H1 (cell line): ENCODE data around the gene PRICKLE2. TPM values are rescaled to one million over a fixed set of nuclear protein-coding genes. Genes with fewer than 3 reads are reported as not detected.

Source experiments
- CTCF ChIA-PET: fragments of 300-600 bp; sonication (Branson Sonifier 250); formaldehyde crosslinking; loops from one replicate; lab custom pipeline; 2021; ENCODE audit not compliant: partially characterized antibody; lab: Charles Lee
- POLR2A ChIA-PET: fragments of 300-600 bp; sonication (Branson Sonifier 250); formaldehyde crosslinking; loops from one replicate; lab custom pipeline; 2021; ENCODE audit warnings: inconsistent platforms; ENCODE audit not compliant: partially characterized antibody; lab: Charles Lee
- DNase-seq, 2 experiments: peaks; one replicate each; pipeline versions ENCODE4 v3.0.0 to v3.0.0-alpha.2; 2010 to 2022; ENCODE audit warnings: low spot score in 2 of 2, low read depth in 1 of 2, mixed read lengths in 1 of 2
- FAIRE-seq: peaks from 2 replicates; lab custom pipeline; 2011; peaks lifted over from hg19 to GRCh38; lab: Jason Lieb, UNC
- H2AFZ ChIP-seq: 2 replicates; pipeline ENCODE4 v1.8.1; 2012; ENCODE audit warnings: low read length, inconsistent platforms
- H2AK5ac ChIP-seq: 2 replicates; pipeline ENCODE4 v1.6.1; 2013; ENCODE audit warnings: low read depth, low read length
- H2BK120ac ChIP-seq: replicated peaks from 2 replicates; pipeline ENCODE3; 2013; ENCODE audit warnings: low read depth, low read length, inconsistent platforms
- H2BK12ac ChIP-seq: 2 replicates; pipeline ENCODE4 v1.6.1; 2013; ENCODE audit warnings: low read depth, low read length
- H2BK15ac ChIP-seq: 2 replicates; pipeline ENCODE4 v1.6.1; 2013; ENCODE audit warnings: low read length
- H2BK20ac ChIP-seq: 2 replicates; pipeline ENCODE4 v1.6.1; 2013; ENCODE audit warnings: low read length
- H2BK5ac ChIP-seq: 2 replicates; pipeline ENCODE4 v1.6.1; 2013; ENCODE audit warnings: low read depth, low read length
- H3K14ac ChIP-seq: 2 replicates; pipeline ENCODE4 v1.6.1; 2013; ENCODE audit warnings: inconsistent platforms; ENCODE audit not compliant: insufficient read length
- H3K18ac ChIP-seq: 2 replicates; pipeline ENCODE4 v1.6.1; 2013; ENCODE audit warnings: low read length; ENCODE audit errors: extremely low read depth
- H3K23ac ChIP-seq: 2 replicates; pipeline ENCODE4 v1.6.1; 2013; ENCODE audit warnings: inconsistent platforms; ENCODE audit not compliant: insufficient read length
- H3K23me2 ChIP-seq: 2 replicates; pipeline ENCODE4 v1.6.1; 2013; ENCODE audit warnings: low read depth, low read length
- H3K27ac ChIP-seq: 2 replicates; pipeline ENCODE4 v1.6.1; 2011; ENCODE audit warnings: low read depth, low read length, inconsistent platforms
- H3K27me3 ChIP-seq, 4 experiments: replicated peaks in 1 of 4; 1 replicate in 1 of 4; 2 replicates in 3 of 4; pipeline versions ENCODE4 v1.6.1 to v1.8.1; 2011 to 2013; ENCODE audit warnings: low read length in 3 of 4, mild to moderate bottlenecking in 3 of 4, inconsistent platforms in 2 of 4, mixed read lengths in 2 of 4, moderate library complexity in 1 of 4; ENCODE audit not compliant: control insufficient read depth in 3 of 4, insufficient read depth in 3 of 4; ENCODE audit errors: extremely low read depth in 1 of 4
- H3K36me3 ChIP-seq, 4 experiments: 2 replicates each; pipeline versions ENCODE4 v1.6.1 to v1.8.1; 2011 to 2013; ENCODE audit warnings: mild to moderate bottlenecking in 4 of 4, low read length in 3 of 4, moderate library complexity in 2 of 4, control low read depth in 1 of 4, inconsistent platforms in 1 of 4; ENCODE audit not compliant: insufficient read depth in 4 of 4, control insufficient read depth in 2 of 4
- H3K4ac ChIP-seq: replicated peaks from 2 replicates; pipeline ENCODE3; 2013; ENCODE audit warnings: low read length, low read depth, mixed read lengths, inconsistent platforms; ENCODE audit not compliant: insufficient read length
- H3K4me1 ChIP-seq, 4 experiments: replicated peaks in 1 of 4; 1 replicate in 1 of 4; 2 replicates in 3 of 4; pipeline versions ENCODE4 v1.6.1 to v1.8.1; 2011 to 2013; ENCODE audit warnings: low read length in 3 of 4, inconsistent platforms in 2 of 4, mixed read lengths in 1 of 4; ENCODE audit not compliant: insufficient read depth in 4 of 4, control insufficient read depth in 3 of 4
- H3K4me2 ChIP-seq, 2 experiments: 2 replicates each; pipeline versions ENCODE4 v1.6.1 to v1.8.1; 2011 to 2013; ENCODE audit warnings: low read depth in 2 of 2, low read length in 2 of 2, control low read depth in 1 of 2, inconsistent platforms in 1 of 2, mild to moderate bottlenecking in 1 of 2; ENCODE audit not compliant: insufficient read depth in 1 of 2
- H3K4me3 ChIP-seq, 4 experiments: fragments of 200-600, 300-600 bp in 1 of 4; sonication (generic), shearing (Covaris generic), sonication (Bioruptor Twin) in 1 of 4; 2 replicates each; pipeline versions ENCODE4 v1.5.1 to v1.8.1; 2011 to 2016; ENCODE audit warnings: low read length in 4 of 4, low read depth in 3 of 4, control low read depth in 2 of 4, inconsistent platforms in 2 of 4, mild to moderate bottlenecking in 2 of 4, mixed read lengths in 1 of 4, moderate library complexity in 1 of 4; ENCODE audit not compliant: insufficient read depth in 2 of 4; ENCODE audit errors: extremely low read depth in 1 of 4
- H3K56ac ChIP-seq: replicated peaks from 2 replicates; pipeline ENCODE3; 2013; ENCODE audit warnings: low read depth, mild to moderate bottlenecking, mixed read lengths, low read length, inconsistent platforms; ENCODE audit not compliant: insufficient read length
- H3K79me1 ChIP-seq: 2 replicates; pipeline ENCODE4 v1.6.1; 2013; ENCODE audit warnings: low read depth, low read length, control low read depth
- H3K79me2 ChIP-seq, 2 experiments: 2 replicates each; pipeline versions ENCODE4 v1.6.1 to v1.8.1; 2012 to 2013; ENCODE audit warnings: low read length in 2 of 2, mild to moderate bottlenecking in 2 of 2, inconsistent platforms in 1 of 2; ENCODE audit not compliant: insufficient read depth in 2 of 2, control insufficient read depth in 1 of 2
- H3K9ac ChIP-seq, 4 experiments: replicated peaks in 1 of 4; 1 replicate in 1 of 4; 2 replicates in 3 of 4; pipeline versions ENCODE4 v1.6.1 to v1.8.1; 2011 to 2013; ENCODE audit warnings: low read depth in 3 of 4, low read length in 3 of 4, control low read depth in 2 of 4, mild to moderate bottlenecking in 2 of 4, moderate library complexity in 2 of 4, inconsistent platforms in 1 of 4; ENCODE audit errors: extremely low read depth in 1 of 4
- H3K9me3 ChIP-seq, 2 experiments: 2 replicates each; pipeline versions ENCODE4 v1.6.1 to v1.8.1; 2012 to 2013; ENCODE audit warnings: mild to moderate bottlenecking in 2 of 2, moderate library complexity in 2 of 2, control low read depth in 1 of 2, inconsistent platforms in 1 of 2, low read depth in 1 of 2, low read length in 1 of 2, mixed read lengths in 1 of 2; ENCODE audit not compliant: insufficient read depth in 2 of 2
- H4K20me1 ChIP-seq, 2 experiments: replicated peaks in 1 of 2; 2 replicates each; pipeline versions ENCODE3 to v1.8.1; 2011 to 2013; ENCODE audit warnings: inconsistent platforms in 2 of 2, low read length in 2 of 2, mild to moderate bottlenecking in 1 of 2; ENCODE audit not compliant: insufficient read depth in 2 of 2, control insufficient read depth in 1 of 2
- H4K5ac ChIP-seq: 2 replicates; pipeline ENCODE4 v1.6.1; 2013; ENCODE audit warnings: low read length, low read depth, mixed read lengths, inconsistent platforms; ENCODE audit not compliant: insufficient read length
- H4K8ac ChIP-seq: 2 replicates; pipeline ENCODE4 v1.8.0; 2013; ENCODE audit warnings: mild to moderate bottlenecking, moderate library complexity, low read length, inconsistent platforms; ENCODE audit not compliant: insufficient read depth; ENCODE audit errors: extremely low read depth
- H4K91ac ChIP-seq: replicated peaks from 2 replicates; pipeline ENCODE3; 2013; ENCODE audit warnings: low read length, mixed read lengths, inconsistent platforms; ENCODE audit not compliant: insufficient read length
- CBX5 ChIP-seq: fragments of 300-800, 300-1000 bp; sonication (generic); IDR thresholded peaks from 2 replicates; pipeline ENCODE4 v1.7.1; 2016; ENCODE audit warnings: antibody characterized with exemption, low read length, low read depth
- CHD2 ChIP-seq: IDR thresholded peaks from 2 replicates; pipeline ENCODE4 v1.6.1; 2012; ENCODE audit warnings: low read length, improper control_type of control experiment
- EZH2 ChIP-seq: fragments of 200-600 bp; sonication (generic); IDR thresholded peaks from 2 replicates; pipeline ENCODE4 v1.7.1; 2012; ENCODE audit warnings: low read depth, mild to moderate bottlenecking, moderate library complexity, low read length, inconsistent platforms; ENCODE audit not compliant: severe bottlenecking
- FOSL1 ChIP-seq: IDR thresholded peaks from 2 replicates; pipeline ENCODE4 v1.6.1; 2011; ENCODE audit warnings: mild to moderate bottlenecking, low read depth, low read length, moderate library complexity; ENCODE audit not compliant: insufficient read depth
- GTF2F1 ChIP-seq: IDR thresholded peaks from 2 replicates; pipeline ENCODE4 v1.6.1; 2012; ENCODE audit warnings: low read depth, low read length, improper control_type of control experiment, borderline replicate concordance
- KDM5A ChIP-seq: fragments of 200-600 bp; IDR thresholded peaks from 2 replicates; pipeline ENCODE4 v1.7.1; 2012; ENCODE audit warnings: mild to moderate bottlenecking, low read length, inconsistent platforms, mixed read lengths
- POLR2AphosphoS5 ChIP-seq: IDR thresholded peaks from 2 replicates; pipeline ENCODE4 v1.6.1; 2011; ENCODE audit warnings: low read depth, low read length
- RBBP5 ChIP-seq: IDR thresholded peaks from 2 replicates; pipeline ENCODE4 v1.7.1; 2012; ENCODE audit warnings: low read depth, mild to moderate bottlenecking, inconsistent platforms, low read length, moderate library complexity, borderline replicate concordance
- RXRA ChIP-seq: IDR thresholded peaks from 2 replicates; pipeline ENCODE4 v1.6.1; 2011; ENCODE audit warnings: low read depth, mild to moderate bottlenecking, low read length, moderate library complexity; ENCODE audit not compliant: insufficient read depth
- SAP30 ChIP-seq: fragments of 300-600 bp; sonication (generic); IDR thresholded peaks from 2 replicates; pipeline ENCODE4 v1.7.1; 2012; ENCODE audit warnings: low read length, moderate library complexity, mild to moderate bottlenecking, inconsistent platforms; ENCODE audit not compliant: insufficient read depth, insufficient replicate concordance
- TCF12 ChIP-seq: IDR thresholded peaks from 2 replicates; pipeline ENCODE4 v1.6.1; 2011; ENCODE audit warnings: low read depth, mild to moderate bottlenecking, low read length
- TEAD4 ChIP-seq: IDR thresholded peaks from 2 replicates; pipeline ENCODE4 v1.6.1; 2012; ENCODE audit warnings: low read depth, low read length, inconsistent platforms, mixed read lengths
- USF2 ChIP-seq: IDR thresholded peaks from 2 replicates; pipeline ENCODE4 v1.6.1; 2011; ENCODE audit warnings: low read length, improper control_type of control experiment
- WGBS, 2 experiments: shearing (Covaris generic) in 1 of 2; methylation state at CpG; one replicate each; pipeline versions ENCODE4 v1.1.6 to v1.1.7; 2013 to 2015; ENCODE audit warnings: low lambda C conversion rate in 2 of 2, mixed read lengths in 2 of 2, inconsistent platforms in 1 of 2, low coverage in 1 of 2, missing lambda C conversion rate in 1 of 2; ENCODE audit not compliant: insufficient replicate concordance in 2 of 2, insufficient coverage in 1 of 2, insufficient read length in 1 of 2; ENCODE audit errors: extremely low coverage in 1 of 2, missing lambda C conversion rate in 1 of 2; 5-methylcytosine and 5-hydroxymethylcytosine counted together
- polyA plus RNA-seq, 7 experiments: library from polyadenylated mRNA; depleted of rRNA in 3 of 7; stranded (reverse) in 5 of 7; unstranded in 2 of 7; fragments of >200 nt in 5 of 7; fragments of 200-250 nt in 2 of 7; gene quantifications; 1 replicate in 5 of 7; 2 replicates in 1 of 7; 4 replicates in 1 of 7; pipeline versions ENCODE4 v1.2.1 to v1.2.3, GENCODE V29; 2011 to 2013; ENCODE audit warnings: missing spikeins in 2 of 7, mixed read lengths in 2 of 7
- total RNA-seq: library from RNA; stranded (reverse); fragmentation: NEBNext Ultra II Directional; extraction: Animal tissue kit (Norgen Biotek cat#: 25700); gene quantifications from 2 replicates; pipeline ENCODE4 v1.2.1, GENCODE V29; 2021

The PRICKLE2 gene
- total and polyA plus RNA-seq, 2 of the 8 experiments (the other 6 are each of a cell fraction or from before 2014, with no cell fraction given) = 2.9 to 8.0 TPM

GRCh38 chr3:64104006-64104405, 121.3 kb downstream of the PRICKLE2 start:
- WGBS, 2 experiments = 80% methylated on average over 3 of the region's 3 CpGs; no CpG with 5 or more reads in 1 of the 2 experiments
- H3K36me3 ChIP-seq = peaks cover 0 to 2% (median 0%) of the 10 kb centered on the region in 4 experiments; a peak in 1 of 8 replicates
- H2BK12ac ChIP-seq = no peak overlapping the region
- ChIA-PET POLR2A (interaction anchor here (0.6 to 1.3 kb wide), 2 partner anchors 31 to 38 kb away, joined by 3 to 4 read pairs; no protein-coding TSS in a partner anchor), CTCF (interaction anchor here (1.0 to 1.9 kb wide), 5 partner anchors 15 to 360 kb away, joined by 3 to 7 read pairs (median 3); no protein-coding TSS in a partner anchor)
- H4K20me1 ChIP-seq = no peaks in the 10 kb centered on the region
- no peaks in the 10 kb centered on the region for H3K23me2 ChIP-seq
- no peak for FAIRE-seq
- H2BK20ac ChIP-seq = no peak overlapping the region
- no peak overlapping the region for H3K4me2 ChIP-seq
- no peak overlapping the region for H2BK15ac ChIP-seq
- H2AFZ ChIP-seq = no peak overlapping the region
- H4K91ac ChIP-seq = no peak overlapping the region
- H3K23ac ChIP-seq = no peak overlapping the region
- H2BK5ac ChIP-seq = no peak overlapping the region
- H3K4me3 ChIP-seq = no peak overlapping the region
- no peak for DNase-seq
- no peak overlapping the region for H4K5ac ChIP-seq
- H3K9ac ChIP-seq = no peak overlapping the region
- H2BK120ac ChIP-seq = no peak overlapping the region
- H3K9me3 ChIP-seq = no peaks in the 10 kb centered on the region
- no peaks in the 10 kb centered on the region for H3K27me3 ChIP-seq
- H3K27ac ChIP-seq = no peak overlapping the region
- H4K8ac ChIP-seq = no peak overlapping the region
- no peaks in the 10 kb centered on the region for H3K79me1 ChIP-seq
- no peak overlapping the region for H2AK5ac ChIP-seq
- no peak overlapping the region for H3K56ac ChIP-seq
- no peak overlapping the region for H3K4ac ChIP-seq
- H3K79me2 ChIP-seq = no peaks in the 10 kb centered on the region
- H3K4me1 ChIP-seq = peaks cover 4 to 16% (median 10%) of the 10 kb centered on the region in 4 experiments; a peak in 4 of 7 replicates
- no peak overlapping the region for H3K18ac ChIP-seq
- no peak overlapping the region for H3K14ac ChIP-seq
- TF ChIP-seq SAP30 = no peak
- TF ChIP-seq EZH2 = no peak
- TF ChIP-seq RBBP5 = no peak
- TF ChIP-seq TEAD4 = no peak
- no peak for TF ChIP-seq RXRA
- TF ChIP-seq KDM5A = no peak
- no peak for TF ChIP-seq GTF2F1
- no peak for TF ChIP-seq USF2
- no peak for TF ChIP-seq CBX5
- TF ChIP-seq POLR2AphosphoS5 = no peak
- TF ChIP-seq CHD2 = no peak
- no peak for TF ChIP-seq FOSL1
- no peak for TF ChIP-seq TCF12
